GM21576 (cell line): ENCODE data around the gene SUPT4H1.

ENCODE experiments used
- ATAC-seq: cut with Tn5 transposase; IDR thresholded peaks from one replicate; pipeline ENCODE4 v1.9.1; 2021; ENCODE audit warnings: mild to moderate bottlenecking, moderate library complexity; ENCODE audit not compliant: unreplicated experiment

The SUPT4H1 gene

DNA sequence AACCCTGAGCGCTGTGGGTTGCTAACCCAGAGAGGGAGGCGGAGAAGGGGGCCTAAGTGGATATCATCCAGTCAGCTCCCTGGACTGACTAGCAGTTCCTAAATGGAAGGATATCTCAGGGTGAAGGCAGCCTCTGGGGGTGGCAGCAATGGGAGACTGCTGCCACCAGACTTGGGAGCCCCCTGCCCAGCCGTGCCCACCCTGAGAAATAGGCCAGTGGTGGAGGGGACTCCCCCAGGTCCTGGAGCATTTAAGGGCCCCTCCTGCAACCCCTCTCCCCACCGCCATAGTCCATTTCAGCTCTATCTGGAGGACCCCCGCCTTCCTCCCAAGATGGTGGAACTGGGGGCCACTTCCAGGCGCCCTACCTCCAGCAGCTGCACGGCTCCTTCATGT is 31.8 kb downstream of the SUPT4H1 start:
- ATAC-seq, result no peak

DNA sequence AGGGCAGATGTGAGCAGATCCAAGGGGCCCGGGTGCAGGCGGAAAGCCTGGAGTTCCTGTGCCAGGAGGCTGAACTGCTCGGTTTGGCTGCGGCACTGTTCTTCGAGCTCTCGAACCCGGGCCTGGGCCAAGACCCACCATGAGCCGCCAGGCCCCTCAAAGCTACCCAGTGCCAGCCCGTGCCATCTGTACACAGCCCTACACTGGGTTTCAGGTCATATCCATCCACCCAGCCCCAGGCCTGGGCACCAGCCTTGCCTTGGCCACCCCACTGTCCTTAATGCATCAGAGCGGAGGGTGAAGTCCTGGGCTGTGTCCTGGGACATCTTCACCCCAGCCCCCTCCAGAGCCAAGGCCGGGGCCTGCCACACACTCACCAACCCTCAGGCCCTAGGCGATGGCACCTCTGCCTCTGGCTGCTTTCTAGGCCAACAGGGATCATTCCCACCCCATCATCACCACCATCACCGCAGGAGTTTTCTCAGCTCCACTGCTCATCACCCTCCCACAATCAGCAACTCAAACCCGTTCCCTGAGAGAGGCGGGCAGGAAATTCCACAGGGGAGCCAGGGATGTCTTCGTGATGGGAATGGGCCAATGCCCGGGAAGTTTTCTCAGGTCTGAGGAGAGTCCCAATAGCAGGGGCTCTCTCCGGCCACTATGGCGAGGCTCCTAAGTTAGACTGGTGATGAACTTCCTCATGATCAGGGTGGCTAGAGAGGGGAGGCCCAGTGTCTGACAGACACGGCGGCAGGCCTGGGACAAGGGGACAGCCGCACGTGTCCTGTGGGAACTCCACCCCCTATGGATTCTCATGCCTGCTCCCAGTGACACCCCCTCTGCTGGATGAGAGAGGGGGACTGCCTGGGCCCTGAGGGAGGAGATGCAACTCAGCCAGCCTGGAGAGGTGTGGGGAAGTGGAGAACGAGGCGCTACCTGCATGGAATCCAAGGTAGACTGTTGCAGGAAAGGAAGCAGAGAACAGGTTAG is 32.5 kb downstream of the SUPT4H1 start:
- ATAC-seq, result no peak

DNA sequence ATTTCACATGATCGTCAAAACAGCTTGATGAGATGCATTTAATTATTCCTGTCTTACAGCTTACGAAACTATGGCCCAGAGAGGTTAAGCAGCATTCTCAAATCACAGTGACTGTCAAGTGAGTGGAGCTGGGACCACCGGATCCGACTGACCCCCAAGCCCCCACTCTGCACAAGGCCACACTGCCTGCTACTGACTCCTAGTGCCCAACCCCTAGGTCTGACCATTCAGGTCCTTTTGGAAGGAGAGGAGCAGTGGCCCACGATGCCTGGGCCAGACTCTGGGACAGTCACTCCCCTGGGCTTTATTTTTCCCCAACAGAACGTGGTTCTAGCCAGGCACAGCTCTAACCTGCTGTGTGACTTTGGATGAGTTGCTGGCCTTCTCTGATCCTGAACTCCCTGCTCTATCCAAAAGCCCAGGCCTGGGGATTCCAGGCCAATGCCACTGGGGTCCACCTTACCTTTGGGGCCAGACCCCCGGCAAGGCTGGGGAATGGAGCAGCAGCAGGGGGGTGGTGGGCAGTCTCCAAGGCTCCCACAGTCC is 33.3 kb downstream of the SUPT4H1 start:
- ATAC-seq, result no peak

DNA sequence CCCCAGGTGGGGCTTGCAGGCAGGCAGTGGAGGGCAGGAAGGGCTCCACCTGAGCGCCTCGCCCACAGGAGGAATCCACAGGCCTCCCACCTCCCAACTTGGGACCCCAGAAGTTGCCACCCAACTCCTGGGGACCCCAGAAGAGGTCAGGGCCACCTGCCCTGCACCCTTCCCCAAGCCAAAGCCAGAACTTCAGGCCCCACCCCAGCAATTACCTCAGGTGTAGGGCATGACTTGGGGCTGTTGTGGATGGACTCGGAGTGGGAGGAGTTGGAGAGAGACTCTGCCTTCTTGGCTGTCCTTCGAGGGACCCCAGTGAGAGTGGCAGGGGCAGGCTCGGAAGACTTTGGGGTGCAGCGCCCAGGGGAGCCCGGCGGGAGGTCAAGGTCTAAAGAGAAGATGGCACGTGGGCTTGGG is 33.9 kb downstream of the SUPT4H1 start:
- no peak for ATAC-seq

DNA sequence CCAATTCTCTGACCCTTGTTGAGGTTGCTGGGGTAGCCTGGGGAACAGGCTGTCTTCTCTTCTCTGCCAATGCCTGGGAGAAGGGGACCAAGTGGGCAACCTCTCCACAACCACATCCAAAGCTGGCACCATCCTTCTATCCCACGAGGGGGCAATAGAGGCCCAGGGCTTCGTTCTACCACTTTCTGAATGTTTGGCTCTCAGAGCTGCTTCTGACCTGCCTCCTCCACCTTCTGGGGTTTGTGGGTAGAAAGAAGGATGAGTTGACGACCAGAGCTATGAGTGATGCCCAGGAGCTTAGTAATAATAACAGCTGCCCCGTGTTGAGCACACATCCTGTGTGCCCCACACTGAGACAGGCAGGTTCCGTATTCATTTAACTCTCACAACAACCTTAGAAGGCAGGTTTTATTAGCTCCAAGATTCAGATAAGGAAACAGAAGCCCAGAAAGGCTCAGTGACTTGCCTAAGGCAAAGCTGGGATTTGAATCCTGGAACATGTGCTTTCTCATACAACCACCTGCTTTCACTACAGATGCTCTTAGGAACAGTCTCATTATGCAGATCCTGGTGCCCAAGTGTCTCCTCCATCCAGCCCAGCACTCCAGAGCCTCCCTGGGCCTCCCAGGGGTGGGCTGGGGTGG is 34.5 kb downstream of the SUPT4H1 start:
- ATAC-seq, result no peak

DNA sequence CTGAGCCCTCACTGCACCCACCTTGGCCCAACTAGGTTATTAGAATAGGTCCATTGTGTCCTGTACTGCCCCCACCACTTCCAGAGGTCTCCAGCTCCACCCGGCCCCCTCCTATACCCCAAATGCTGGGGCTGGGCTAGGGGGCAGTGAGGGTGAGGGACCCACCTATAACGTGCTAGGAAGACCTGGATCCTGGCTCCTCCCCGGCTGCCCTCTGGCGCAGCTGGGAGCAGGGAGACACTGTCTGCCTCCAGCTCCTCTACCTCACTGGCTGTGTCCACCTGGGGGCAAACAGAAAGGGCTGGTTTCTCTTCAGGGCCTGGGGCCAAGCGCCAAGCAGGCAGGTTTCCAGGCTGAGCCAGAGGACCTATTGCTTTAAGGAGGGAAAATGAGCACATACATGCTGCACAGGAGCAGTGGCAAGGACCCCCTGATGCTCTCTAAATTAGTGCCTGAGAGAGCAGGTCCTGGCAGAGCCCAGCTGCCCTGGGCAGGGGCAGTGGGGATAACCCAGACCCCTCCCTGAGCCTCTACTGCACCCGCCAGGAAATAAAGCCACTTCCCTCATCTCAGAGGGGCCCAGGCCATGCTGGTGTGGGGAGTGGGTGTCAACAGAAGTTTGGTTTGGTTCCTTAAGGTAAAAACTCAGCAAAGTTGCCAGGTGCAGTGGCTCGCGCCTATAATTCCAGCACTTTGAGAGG is 35.6 kb downstream of the SUPT4H1 start:
- ATAC-seq, result no peak

DNA sequence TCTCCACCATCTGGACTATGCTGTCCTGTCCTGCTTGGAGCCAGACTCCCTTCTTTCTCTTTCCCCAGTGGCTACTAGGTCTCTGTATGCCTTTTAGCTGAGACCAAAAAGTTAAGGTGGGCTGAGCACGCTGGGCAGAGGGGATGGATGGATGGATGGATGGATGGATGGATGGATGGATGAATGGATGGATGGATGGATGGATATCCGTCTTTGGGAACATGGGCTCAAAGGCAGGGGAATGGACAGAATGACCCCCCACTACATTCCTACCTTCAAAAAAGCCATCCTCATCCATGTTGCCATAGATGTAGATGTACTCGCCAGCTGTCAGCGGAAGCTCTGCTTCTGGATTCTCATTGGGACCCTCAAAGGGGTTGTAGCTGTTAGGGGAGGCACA is 36.3 kb downstream of the SUPT4H1 start:
- ATAC-seq, result no peak

DNA sequence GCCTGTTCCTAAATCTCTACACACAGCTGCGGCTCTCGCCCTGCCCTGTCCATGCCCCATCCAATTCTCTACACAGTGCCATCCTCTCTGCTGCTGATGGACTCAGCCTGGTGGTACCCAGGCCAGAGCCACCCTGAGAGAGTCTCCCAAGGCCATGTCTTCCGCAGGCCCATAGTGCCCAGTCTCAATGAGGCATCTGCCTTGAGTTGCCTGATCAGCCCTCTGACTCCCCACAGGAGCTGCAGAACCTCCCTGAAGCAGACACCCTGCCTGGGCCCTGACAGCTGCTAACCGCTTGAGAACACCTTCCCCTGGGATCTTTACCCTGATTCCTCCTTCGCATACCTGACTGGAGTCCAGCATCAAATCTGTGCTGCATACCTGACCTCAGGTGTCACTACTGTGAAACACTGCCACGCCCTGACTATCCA is 36.7 kb downstream of the SUPT4H1 start:
- no peak for ATAC-seq

DNA sequence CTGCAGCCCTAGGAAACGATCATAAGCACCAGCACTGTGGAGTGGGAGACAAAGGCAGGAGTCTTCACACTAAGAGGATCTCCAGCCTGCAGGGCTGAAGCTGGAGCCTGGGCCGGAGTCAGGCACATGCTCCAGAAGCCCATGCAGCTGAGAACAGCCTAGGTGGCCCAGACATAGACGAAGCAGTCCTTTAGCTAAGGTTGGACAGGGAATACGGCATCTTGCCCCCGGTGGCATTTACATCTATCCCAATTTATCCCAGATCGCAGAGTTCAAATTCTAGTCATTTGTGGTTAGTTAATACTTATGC is 37.3 kb downstream of the SUPT4H1 start:
- no peak for ATAC-seq

DNA sequence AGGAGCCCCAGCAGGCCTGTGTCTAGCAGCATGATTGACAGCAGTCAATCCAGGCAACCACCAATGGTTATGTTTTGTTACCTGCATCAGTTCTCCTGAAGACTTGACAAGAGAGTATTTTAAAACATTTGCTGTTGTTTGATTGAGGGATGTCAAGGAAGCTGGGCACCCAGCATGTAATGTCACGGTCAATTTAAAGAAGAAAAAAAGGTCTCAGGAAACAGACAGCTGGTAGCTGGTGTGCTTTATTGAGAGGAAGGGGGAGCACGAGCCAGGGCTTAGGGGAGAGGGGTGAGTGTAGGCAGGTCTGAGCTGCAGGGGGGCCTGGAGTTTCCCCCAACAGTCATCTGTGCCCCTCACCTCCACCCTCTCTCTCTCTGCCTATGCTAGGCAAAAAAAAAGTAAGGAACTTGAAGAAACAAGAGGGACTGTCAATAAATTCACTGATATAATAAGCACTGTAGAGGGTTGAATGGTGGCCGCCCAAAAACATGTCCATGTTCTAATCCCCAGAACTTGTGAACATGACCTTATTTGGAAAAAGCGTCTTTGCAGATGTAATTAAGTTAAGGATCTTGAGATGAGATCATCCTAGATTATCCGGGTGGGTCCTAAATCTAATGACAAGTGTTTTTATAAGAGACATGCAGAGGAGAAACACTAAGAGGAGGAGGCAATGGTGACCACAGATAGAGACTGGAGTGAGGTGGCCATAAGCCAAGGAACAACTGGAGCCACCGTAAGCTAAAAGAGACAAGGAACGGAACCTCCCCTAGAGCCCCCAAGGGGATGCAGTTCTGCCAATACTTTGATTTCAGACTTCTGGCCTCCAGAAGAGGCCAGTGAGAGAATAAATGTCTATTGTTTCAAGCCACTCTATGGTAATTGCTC is 37.9 kb downstream of the SUPT4H1 start:
- ATAC-seq, result no peak

DNA sequence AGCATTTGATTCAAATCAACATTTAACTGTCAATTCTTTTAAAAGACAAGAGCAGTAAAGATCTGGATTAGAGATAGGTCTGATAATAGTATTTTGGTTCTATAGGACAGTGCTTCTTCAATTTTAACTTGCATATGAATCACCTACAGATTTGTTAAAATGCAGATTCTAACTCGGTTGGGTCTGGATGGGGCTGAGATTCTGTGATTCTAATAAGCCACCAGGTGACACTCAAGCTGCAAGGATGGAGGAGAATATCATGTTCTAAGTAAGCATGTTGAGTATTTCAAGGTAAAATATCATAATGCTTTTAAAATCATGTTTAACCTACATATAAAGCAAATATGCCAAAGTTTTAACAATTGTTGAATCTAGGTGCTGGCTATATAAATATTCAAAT is 39.2 kb downstream of the SUPT4H1 start:
- ATAC-seq, result no peak

DNA sequence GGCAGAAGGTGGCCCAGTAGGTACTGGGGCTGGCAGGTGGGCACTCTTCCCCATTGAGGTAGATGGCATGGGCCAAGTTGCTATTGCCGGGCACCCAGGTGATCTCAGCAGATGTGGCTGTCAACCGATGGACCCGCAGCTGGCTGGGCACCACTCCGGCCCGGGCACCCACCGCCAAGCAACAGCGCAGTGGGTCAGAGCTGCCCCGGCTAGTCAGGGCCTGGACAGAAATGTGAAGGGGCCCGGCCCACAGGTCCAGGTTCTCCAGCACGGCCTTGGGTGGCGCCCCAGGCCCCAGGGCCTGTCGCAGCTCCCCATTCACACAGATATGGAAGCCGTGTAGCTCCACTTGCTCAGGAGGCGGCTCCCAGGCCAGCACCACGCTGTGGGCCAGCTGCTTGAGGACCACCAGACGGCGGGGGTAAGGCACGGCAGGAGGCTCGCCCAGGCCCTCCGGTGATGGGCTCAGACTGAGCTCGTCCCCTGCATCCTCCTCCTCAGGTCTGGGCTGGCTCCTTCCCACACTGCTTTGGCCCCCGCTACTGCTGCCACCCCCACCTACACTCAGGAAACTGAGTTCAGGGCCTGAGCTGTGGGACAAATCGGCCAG is 39.9 kb downstream of the SUPT4H1 start:
- no peak for ATAC-seq

DNA sequence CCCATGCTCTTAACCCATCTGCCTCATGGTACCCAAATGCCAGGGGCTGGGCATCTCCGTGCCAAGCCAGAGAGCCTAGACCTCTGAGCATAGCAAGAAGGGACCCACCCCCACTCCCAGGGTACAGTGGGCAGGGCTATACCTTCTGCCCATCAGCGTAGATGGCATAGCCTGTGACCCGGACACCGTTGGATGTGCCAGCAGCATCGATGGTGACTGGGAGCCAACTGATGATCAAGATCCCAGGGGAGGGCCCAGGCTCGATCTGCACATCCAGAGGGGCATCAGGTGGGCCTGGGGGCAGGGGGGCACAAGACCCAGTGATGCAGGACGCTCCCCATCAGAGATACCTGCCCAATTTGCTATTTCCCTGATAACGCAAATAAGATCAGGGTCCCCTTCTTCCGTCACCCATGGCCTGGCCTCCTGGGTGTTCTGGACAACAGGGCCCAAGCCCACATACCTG is 40.5 kb downstream of the SUPT4H1 start:
- ATAC-seq, result no peak

DNA sequence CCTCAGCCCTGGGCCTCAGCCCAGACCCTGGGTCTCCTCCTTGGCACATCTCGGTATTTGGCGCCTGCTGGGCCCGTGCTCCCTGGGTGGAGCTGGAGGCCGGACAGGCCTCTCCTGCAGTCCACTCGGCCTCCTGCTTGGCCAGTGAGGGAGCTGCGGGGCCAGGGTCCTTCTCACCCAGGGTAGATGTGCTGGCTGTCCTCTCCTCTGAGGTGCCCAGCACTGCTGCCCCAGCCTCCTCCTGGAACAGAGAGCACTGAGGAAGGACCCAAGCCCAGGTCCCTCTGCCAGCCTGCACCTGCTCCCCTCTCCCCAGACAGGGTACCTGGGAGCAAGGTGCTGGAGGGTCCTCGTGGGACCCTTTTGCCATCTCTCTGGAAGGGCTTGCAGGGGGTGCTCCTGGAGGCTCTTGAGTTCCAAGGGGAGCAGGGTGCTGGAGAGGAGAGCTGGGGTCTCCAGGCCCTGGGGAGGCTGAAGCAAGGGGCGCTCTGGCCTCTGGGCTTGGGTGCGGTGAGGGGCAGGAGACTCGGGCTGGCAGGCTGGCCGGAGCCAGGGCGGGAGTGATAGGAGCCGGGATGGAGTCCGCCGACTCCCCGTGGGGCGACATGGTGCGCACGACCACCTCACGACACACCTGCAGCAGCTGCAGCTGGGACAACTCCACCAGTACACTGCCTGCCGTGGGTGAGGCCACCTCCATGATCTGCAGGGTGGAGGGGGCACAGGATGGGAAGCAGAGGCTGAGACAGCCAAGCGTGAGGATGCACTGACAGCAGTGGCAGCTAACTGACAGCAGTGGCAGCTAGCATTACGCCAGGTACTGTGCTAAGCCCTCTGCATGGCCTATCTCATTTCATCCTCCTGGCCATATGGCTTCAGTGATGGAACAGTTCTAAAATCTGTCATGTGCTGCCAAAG is 41.2 kb downstream of the SUPT4H1 start:
- ATAC-seq, result no peak

DNA sequence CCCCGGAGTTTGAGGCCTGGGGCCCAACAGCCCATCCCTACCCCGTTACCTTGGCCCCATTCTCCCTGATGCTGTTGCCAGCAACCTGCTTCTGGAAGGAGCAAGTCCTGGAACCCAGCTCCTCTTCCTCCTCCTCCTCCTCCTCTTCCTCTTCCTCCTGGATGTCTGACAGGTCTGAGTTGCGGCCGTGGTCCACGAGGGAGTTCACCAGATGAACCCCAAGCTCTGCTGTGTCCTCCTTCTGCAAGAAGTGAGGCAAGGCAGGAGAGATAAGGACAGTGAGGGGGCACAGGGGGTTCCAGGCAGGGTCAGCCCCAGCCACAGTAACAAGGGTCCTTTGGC is 42.1 kb downstream of the SUPT4H1 start:
- no peak for ATAC-seq

DNA sequence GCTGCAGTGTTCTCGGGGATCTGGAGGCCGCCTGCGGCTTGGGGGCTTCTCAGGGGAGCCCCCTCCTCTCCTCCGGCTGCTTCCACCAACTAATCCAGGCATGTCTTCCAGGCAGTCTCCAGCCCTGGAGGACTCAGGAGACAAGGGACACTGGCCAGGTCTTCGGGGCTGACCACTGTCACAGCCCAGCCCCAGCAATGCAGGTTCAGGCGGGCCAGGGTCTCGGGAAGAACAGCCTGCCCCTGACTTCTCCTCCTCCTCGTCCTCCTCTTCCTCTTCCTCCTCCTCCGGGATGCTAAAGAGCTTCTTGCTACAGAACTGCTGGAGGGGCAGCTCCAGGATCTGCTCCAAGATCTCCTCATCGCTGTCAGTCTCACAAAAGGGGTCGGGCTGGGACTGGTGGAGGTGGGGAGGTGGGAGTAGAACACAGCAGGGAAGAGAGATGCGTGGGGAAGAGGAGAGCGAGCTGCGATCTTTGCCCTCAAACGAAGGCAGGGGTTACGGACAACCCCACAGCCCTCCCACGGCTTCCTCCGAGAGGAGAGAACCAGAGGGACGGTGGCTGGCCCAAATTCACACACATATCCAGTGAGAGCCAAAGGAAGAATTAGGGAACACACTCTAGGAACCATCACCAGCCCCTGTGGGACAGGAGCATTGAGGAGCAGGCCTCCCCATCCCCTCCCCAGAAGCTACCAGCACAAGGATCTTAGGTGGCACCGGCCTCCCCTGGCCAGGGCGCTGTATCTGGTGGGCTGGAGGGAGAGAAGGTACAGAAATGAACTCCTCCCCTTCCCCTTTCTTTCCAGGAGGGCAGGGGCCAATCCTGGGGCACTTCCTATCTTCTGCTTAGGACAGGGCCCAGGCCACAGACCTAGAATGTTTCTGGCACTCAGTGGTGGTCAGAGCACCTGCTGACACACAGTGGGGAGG is 42.8 kb downstream of the SUPT4H1 start:
- ATAC-seq, result no peak

DNA sequence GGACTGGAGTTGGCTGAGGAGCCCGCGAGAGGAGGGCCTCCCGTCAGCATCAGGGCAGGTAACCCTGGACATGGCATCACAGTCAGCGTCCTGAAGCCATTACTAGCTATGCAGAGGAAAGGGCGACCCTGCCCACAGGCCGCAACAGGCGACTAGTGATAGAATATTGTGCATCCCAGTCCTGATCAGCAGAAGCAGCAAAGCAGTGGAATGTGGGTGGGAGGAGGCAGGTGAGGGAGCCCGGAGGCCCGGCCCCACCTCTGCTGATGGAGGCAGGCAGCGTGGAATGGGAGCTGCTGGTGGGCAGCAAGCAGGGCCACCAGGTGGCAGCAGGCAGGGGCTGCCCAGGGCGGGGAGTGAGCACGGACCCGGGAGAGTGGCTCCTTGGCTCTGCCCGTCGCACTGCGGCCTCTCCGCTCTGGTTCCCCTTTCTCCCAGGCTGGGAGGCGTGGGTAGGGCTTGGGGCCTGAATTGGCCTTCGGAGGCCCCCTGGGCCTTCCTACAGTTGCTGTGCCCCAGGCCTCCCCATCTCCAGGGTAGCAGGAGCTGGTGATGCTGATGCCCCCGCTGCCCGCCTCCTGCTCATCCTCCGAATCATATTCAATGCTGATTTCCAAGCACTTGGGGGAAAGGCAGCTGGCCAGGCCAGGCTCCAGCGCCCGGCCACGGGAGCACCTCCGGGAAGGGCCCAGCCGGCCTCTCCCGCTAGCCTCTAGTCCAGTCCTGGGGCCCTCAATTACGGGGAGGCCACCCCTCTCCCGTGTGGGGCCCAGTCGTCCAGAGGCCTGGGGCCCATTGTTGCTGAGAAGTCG is 43.6 kb downstream of the SUPT4H1 start:
- ATAC-seq, result no peak
